ENCODE measurements around the gene CLK2. TPM values are rescaled to one million over a fixed set of nuclear protein-coding genes. Genes with fewer than 3 reads are reported as not detected.

Gene CLK2
- total and polyA plus RNA-seq, 2 of the 13 experiments (the other 11 are each of a cell fraction or from before 2014, with no cell fraction given) = 20.1 to 73.5 TPM

GRCh38 chr1:155300553-155301329, 27.4 kb upstream of the CLK2 start (continued):
- TF ChIP-seq, protein P1, sequence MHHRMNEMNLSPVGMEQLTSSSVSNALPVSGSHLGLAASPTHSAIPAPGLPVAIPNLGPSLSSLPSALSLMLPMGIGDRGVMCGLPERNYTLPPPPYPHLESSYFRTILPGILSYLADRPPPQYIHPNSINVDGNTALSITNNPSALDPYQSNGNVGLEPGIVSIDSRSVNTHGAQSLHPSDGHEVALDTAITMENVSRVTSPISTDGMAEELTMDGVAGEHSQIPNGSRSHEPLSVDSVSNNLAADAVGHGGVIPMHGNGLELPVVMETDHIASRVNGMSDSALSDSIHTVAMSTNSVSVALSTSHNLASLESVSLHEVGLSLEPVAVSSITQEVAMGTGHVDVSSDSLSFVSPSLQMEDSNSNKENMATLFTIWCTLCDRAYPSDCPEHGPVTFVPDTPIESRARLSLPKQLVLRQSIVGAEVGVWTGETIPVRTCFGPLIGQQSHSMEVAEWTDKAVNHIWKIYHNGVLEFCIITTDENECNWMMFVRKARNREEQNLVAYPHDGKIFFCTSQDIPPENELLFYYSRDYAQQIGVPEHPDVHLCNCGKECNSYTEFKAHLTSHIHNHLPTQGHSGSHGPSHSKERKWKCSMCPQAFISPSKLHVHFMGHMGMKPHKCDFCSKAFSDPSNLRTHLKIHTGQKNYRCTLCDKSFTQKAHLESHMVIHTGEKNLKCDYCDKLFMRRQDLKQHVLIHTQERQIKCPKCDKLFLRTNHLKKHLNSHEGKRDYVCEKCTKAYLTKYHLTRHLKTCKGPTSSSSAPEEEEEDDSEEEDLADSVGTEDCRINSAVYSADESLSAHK (CRISPR knock-in tag; IDR thresholded peaks at IDR 0.05; ENCODE audit: borderline replicate concordance) = no peak
- TF ChIP-seq ARHGAP35 (CRISPR knock-in tag; IDR thresholded peaks at IDR 0.05; ENCODE audit: borderline replicate concordance) (peak; percentile 47; the same call in 1 of the 2 replicates), NFIC (IDR thresholded peaks at IDR 0.05; ENCODE audit: low read length) (peak; percentile 23; the same call in 1 of the 2 replicates), YEATS2 (CRISPR knock-in tag; IDR thresholded peaks at IDR 0.05; ENCODE audit: borderline replicate concordance) (no peak; the same call in 1 of the 2 replicates), SMYD3 (CRISPR knock-in tag; IDR thresholded peaks at IDR 0.05) (no peak), ZMYM4 (CRISPR knock-in tag; IDR thresholded peaks at IDR 0.05) (peak; percentile 82), POLR2A (IDR thresholded peaks at IDR 0.05; ENCODE audit: insufficient read depth in 1 of 2, low read depth in 2 of 2, low read length in 2 of 2) (peak; percentile 49 to 93; a peak in 3 of 4 replicates), ZNF274 (CRISPR knock-in tag; IDR thresholded peaks at IDR 0.05) (peak; percentile 90), CEBPG (CRISPR knock-in tag; IDR thresholded peaks at IDR 0.05) (peak; percentile 25; the same call in 1 of the 2 replicates), ZFP1 (CRISPR knock-in tag; IDR thresholded peaks at IDR 0.05) (peak; percentile 68; the same call in 1 of the 2 replicates), ZNF3 (CRISPR knock-in tag; IDR thresholded peaks at IDR 0.05) (no peak; the same call in 1 of the 2 replicates), ERF (CRISPR knock-in tag; IDR thresholded peaks at IDR 0.05) (peak; percentile 97), NKX3-1 (CRISPR knock-in tag; IDR thresholded peaks at IDR 0.05) (peak; percentile 82; the same call in 1 of the 2 replicates), CREB1 (IDR thresholded peaks at IDR 0.05) (no peak), CREB1 (CRISPR knock-in tag; IDR thresholded peaks at IDR 0.05) (no peak), GFI1 (CRISPR knock-in tag; IDR thresholded peaks at IDR 0.05; ENCODE audit: borderline replicate concordance) (no peak; the same call in 1 of the 2 replicates), POLR2AphosphoS2 (IDR thresholded peaks at IDR 0.05; ENCODE audit: low read depth, low read length) (no peak), ZNF350 (CRISPR knock-in tag; IDR thresholded peaks at IDR 0.05; ENCODE audit: borderline replicate concordance, low read depth) (peak; percentile 83; the same call in 1 of the 2 replicates), SP1 (IDR thresholded peaks at IDR 0.05) (no peak), SP1 (CRISPR knock-in tag; IDR thresholded peaks at IDR 0.05) (no peak), THAP7 (CRISPR knock-in tag; IDR thresholded peaks at IDR 0.05) (peak; percentile 69; the same call in 1 of the 2 replicates), CCDC6 (CRISPR knock-in tag; IDR thresholded peaks at IDR 0.05) (peak; percentile 70; the same call in 1 of the 2 replicates), KMT2A (CRISPR knock-in tag; IDR thresholded peaks at IDR 0.05) (peak; percentile 68; the same call in 1 of the 2 replicates), MEF2D (CRISPR knock-in tag; IDR thresholded peaks at IDR 0.05) (peak; percentile 70; the same call in 1 of the 2 replicates), BCL6 (CRISPR knock-in tag; IDR thresholded peaks at IDR 0.05) (0 out of 2 replicates have a peak, but pooled peaks have one; percentile 68), ZKSCAN8 (CRISPR knock-in tag; IDR thresholded peaks at IDR 0.05; ENCODE audit: borderline replicate concordance) (peak; percentile 55; the same call in 1 of the 2 replicates)
- TF ChIP-seq, protein P2, sequence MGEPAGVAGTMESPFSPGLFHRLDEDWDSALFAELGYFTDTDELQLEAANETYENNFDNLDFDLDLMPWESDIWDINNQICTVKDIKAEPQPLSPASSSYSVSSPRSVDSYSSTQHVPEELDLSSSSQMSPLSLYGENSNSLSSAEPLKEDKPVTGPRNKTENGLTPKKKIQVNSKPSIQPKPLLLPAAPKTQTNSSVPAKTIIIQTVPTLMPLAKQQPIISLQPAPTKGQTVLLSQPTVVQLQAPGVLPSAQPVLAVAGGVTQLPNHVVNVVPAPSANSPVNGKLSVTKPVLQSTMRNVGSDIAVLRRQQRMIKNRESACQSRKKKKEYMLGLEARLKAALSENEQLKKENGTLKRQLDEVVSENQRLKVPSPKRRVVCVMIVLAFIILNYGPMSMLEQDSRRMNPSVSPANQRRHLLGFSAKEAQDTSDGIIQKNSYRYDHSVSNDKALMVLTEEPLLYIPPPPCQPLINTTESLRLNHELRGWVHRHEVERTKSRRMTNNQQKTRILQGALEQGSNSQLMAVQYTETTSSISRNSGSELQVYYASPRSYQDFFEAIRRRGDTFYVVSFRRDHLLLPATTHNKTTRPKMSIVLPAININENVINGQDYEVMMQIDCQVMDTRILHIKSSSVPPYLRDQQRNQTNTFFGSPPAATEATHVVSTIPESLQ (CRISPR knock-in tag; conservative IDR thresholded peaks at IDR 0.05) = 0 out of 2 replicates have a peak, but pooled peaks have one; percentile 56
- TF ChIP-seq, protein P3, sequence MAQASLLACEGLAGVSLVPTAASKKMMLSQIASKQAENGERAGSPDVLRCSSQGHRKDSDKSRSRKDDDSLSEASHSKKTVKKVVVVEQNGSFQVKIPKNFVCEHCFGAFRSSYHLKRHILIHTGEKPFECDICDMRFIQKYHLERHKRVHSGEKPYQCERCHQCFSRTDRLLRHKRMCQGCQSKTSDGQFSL (CRISPR knock-in tag; IDR thresholded peaks at IDR 0.05) = no peak

All from HepG2 (cell line).